Measurements from ENCODE around the gene IGHMBP2.

The IGHMBP2 gene

GRCh38 chr11:68924073-68924925, 20.6 kb downstream of the IGHMBP2 start:
- Histone ChIP-seq H3K36me3 (peaks cover 98% of the 10 kb centered on the region), H3K27ac (no peak overlapping the region), H3K9me3 (peaks cover 38% of the 10 kb centered on the region), H3K27me3 (no peaks in the 10 kb centered on the region), H4K20me1 (no peaks in the 10 kb centered on the region; the same call in 1 of the 2 replicates), H3K9ac (no peak overlapping the region), H3K4me3 (no peak overlapping the region), H3K4me1 (peaks cover 17% of the 10 kb centered on the region; the same call in 1 of the 2 replicates), H3K4me2 (no peak overlapping the region)
- TF ChIP-seq Cebpa-rat (IDR thresholded peaks at IDR 0.05), result no peak

- H3K36me3 ChIP-seq, result peaks cover 98% of the 10 kb centered on the region
- no peaks in the 10 kb centered on the region; the same call in none of the 2 replicates for H4K20me1 ChIP-seq
- no peaks in the 10 kb centered on the region for H3K27me3 ChIP-seq
- TF ChIP-seq Cebpa-rat (IDR thresholded peaks at IDR 0.05), result no peak
- H3K4me3 ChIP-seq, result no peak overlapping the region
- peaks cover 38% of the 10 kb centered on the region for H3K9me3 ChIP-seq
- H3K4me1 ChIP-seq, result peaks cover 17% of the 10 kb centered on the region; the same call in 1 of the 2 replicates
- no peak overlapping the region for H3K27ac ChIP-seq
- H3K4me2 ChIP-seq, result no peak overlapping the region
- no peak overlapping the region for H3K9ac ChIP-seq
Observed at GRCh38 chr11:68925611-68926010, 21.9 kb downstream of the IGHMBP2 start.

GRCh38 chr11:68927280-68928135, 23.8 kb downstream of the IGHMBP2 start:
- Histone ChIP-seq H3K4me1 (peaks cover 35% of the 10 kb centered on the region), H3K4me3 (no peak overlapping the region), H3K9ac (no peak overlapping the region), H3K36me3 (peaks cover 99% of the 10 kb centered on the region), H4K20me1 (peaks cover 19% of the 10 kb centered on the region), H3K4me2 (no peak overlapping the region), H3K9me3 (peaks cover 38% of the 10 kb centered on the region), H3K27me3 (no peaks in the 10 kb centered on the region), H3K27ac (no peak overlapping the region)
- no peak for TF ChIP-seq Cebpa-rat (IDR thresholded peaks at IDR 0.05)

GRCh38 chr11:68928136-68928880, 24.6 kb downstream of the IGHMBP2 start:
- no peak overlapping the region for H3K9ac ChIP-seq
- no peak overlapping the region for H3K4me2 ChIP-seq
- peaks cover 27% of the 10 kb centered on the region for H4K20me1 ChIP-seq
- peaks cover 38% of the 10 kb centered on the region for H3K9me3 ChIP-seq
- peaks cover 100% of the 10 kb centered on the region for H3K36me3 ChIP-seq
- no peaks in the 10 kb centered on the region for H3K27me3 ChIP-seq
- H3K27ac ChIP-seq, result no peak overlapping the region
- H3K4me3 ChIP-seq, result no peak overlapping the region
- TF ChIP-seq Cebpa-rat (IDR thresholded peaks at IDR 0.05), result no peak
- H3K4me1 ChIP-seq, result peaks cover 35% of the 10 kb centered on the region

GRCh38 chr11:68929135-68929534, 25.4 kb downstream of the IGHMBP2 start:
- no peak for TF ChIP-seq Cebpa-rat (IDR thresholded peaks at IDR 0.05)
- H3K27ac ChIP-seq, result no peak overlapping the region
- no peaks in the 10 kb centered on the region for H3K27me3 ChIP-seq
- H3K4me1 ChIP-seq, result peaks cover 35% of the 10 kb centered on the region
- H3K4me3 ChIP-seq, result no peak overlapping the region
- peaks cover 100% of the 10 kb centered on the region for H3K36me3 ChIP-seq
- no peak overlapping the region for H3K9ac ChIP-seq
- peaks cover 32% of the 10 kb centered on the region for H3K9me3 ChIP-seq
- no peak overlapping the region for H3K4me2 ChIP-seq
- peaks cover 35% of the 10 kb centered on the region for H4K20me1 ChIP-seq

- Histone ChIP-seq H3K4me1 (peaks cover 35% of the 10 kb centered on the region), H3K9ac (no peak overlapping the region), H3K27ac (no peak overlapping the region), H4K20me1 (peaks cover 42% of the 10 kb centered on the region), H3K27me3 (no peaks in the 10 kb centered on the region), H3K4me3 (no peak overlapping the region), H3K36me3 (peaks cover 99% of the 10 kb centered on the region), H3K9me3 (peaks cover 24% of the 10 kb centered on the region), H3K4me2 (no peak overlapping the region)
- no peak for TF ChIP-seq Cebpa-rat (IDR thresholded peaks at IDR 0.05)
Observed at GRCh38 chr11:68929706-68930570, 26.2 kb downstream of the IGHMBP2 start.

- Histone ChIP-seq H3K27ac (no peak overlapping the region), H4K20me1 (peaks cover 45% of the 10 kb centered on the region), H3K9ac (no peak overlapping the region), H3K4me2 (peak overlapping the region; percentile 60), H3K36me3 (peaks cover 99% of the 10 kb centered on the region), H3K4me3 (no peak overlapping the region), H3K27me3 (no peaks in the 10 kb centered on the region), H3K9me3 (peaks cover 11% of the 10 kb centered on the region), H3K4me1 (peaks cover 39% of the 10 kb centered on the region)
- TF ChIP-seq Cebpa-rat (IDR thresholded peaks at IDR 0.05), result no peak
Observed at GRCh38 chr11:68930991-68931855, 27.5 kb downstream of the IGHMBP2 start.

- Histone ChIP-seq H3K4me1 (peaks cover 38% of the 10 kb centered on the region), H4K20me1 (peaks cover 48% of the 10 kb centered on the region), H3K4me3 (no peak overlapping the region), H3K36me3 (peaks cover 99% of the 10 kb centered on the region), H3K4me2 (peak overlapping the region; percentile 60), H3K27ac (no peak overlapping the region), H3K27me3 (no peaks in the 10 kb centered on the region), H3K9ac (no peak overlapping the region), H3K9me3 (peaks cover 4% of the 10 kb centered on the region)
- TF ChIP-seq Cebpa-rat (IDR thresholded peaks at IDR 0.05), result no peak
Observed at GRCh38 chr11:68931911-68932310, 28.2 kb downstream of the IGHMBP2 start.
